GM19455 (cell line): ENCODE data around the gene GPR32.
"Not testable (repeated sequence)": the region's sequence is repeated elsewhere in the genome, so short reads cannot be mapped to it uniquely, and the experiment has no call there.

ENCODE experiments used
- ATAC-seq: cut with Tn5 transposase; IDR thresholded peaks from one replicate; pipeline ENCODE4 v1.9.1; 2021; ENCODE audit not compliant: unreplicated experiment

The GPR32 gene

DNA sequence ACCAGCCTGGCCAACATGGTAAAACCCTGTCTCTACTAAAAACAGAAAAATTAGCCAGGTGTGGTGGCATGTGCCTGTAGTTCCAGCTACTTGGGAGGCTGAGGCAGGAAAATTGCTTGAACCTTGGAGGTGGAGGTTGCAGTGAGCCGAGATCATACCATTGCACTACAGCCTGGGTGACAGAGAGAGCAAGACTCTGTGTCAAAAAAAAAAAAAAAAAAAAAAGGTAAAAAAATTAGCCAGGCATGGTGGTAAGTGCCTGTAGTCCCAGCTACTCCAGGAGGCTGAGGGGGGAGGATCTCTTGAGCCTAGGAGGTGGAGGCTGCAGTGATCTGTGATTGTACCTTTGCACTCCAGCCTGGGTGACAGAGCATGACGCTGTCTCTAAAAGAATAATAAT is at the start of gene GPR32:
Gene GPR32 (plus strand): TSS at position 301 of the 400 bp plus-strand sequence. CDS start 137 bp downstream, outside the sequence.
- ATAC-seq: not testable (repeated sequence)

GRCh38 chr19:50720921-50721381 is 49.3 kb upstream of the GPR32 start:
- ATAC-seq: no peak

GRCh38 chr19:50721441-50722137 is 48.7 kb upstream of the GPR32 start:
- ATAC-seq: no peak

DNA sequence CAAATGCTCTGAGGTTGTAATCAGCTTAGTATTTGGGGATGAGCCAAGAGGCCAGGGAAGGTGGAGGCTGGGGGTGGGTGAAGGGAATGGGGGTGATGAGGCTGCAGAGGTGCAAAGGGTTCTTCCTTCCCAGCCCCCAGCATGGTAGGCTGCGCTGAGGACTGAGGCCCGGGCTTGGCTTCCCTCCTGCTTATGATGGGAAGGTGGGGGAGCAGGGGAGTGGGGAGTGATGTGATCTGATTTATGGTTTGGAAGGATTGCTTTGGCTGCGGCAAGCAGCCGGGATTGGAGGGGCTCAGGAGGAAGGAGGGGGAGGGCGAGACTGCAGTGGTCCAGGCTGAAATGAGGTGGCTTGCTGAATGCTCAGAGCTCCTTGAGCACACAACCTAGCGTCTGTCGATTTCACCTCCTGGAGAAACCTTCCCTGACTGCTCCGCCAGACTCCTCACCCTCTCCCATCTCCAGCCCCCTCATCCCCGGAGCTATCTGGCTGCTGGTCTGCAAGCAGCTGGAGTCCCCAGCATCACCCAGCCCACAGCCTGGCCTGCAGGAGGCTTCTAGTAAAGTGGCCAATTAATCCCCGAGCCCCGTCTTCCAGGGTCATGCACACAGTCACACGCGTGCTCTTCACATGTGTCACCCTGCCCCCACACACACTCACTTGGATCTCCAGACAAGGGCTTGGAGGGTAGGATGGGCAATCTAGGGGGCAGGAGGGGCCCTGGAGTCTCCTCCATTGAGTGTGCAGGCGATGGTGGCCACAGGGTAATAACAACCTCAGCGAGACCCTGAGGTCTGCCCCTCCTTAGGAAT is 47.9 kb upstream of the GPR32 start:
- no peak for ATAC-seq

DNA sequence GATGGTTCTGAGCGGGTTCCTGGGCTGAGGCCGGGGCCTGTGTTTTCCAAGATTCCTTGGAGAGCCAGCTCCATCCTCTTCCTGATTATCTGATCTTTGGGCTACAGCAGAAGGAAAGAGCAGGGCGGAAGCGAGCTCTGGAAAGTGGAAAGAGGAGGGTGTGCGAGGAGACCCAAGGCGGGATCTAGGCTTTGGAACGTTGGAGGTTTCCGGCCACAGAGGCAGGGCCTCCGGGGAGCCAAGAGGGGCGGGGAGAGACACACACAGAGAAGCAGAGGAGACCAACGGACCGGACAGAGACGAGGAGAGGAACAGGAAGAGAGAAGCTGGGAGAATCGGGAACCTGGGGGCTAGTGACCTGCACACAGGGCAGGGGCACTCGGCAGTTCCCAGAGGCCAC is 47.2 kb upstream of the GPR32 start, which contains the start of gene CLEC11A:
Gene CLEC11A (plus strand): TSS at position 296 of the 400 bp plus-strand sequence. CDS start 162 bp downstream, outside the sequence.
- ATAC-seq: no peak

DNA sequence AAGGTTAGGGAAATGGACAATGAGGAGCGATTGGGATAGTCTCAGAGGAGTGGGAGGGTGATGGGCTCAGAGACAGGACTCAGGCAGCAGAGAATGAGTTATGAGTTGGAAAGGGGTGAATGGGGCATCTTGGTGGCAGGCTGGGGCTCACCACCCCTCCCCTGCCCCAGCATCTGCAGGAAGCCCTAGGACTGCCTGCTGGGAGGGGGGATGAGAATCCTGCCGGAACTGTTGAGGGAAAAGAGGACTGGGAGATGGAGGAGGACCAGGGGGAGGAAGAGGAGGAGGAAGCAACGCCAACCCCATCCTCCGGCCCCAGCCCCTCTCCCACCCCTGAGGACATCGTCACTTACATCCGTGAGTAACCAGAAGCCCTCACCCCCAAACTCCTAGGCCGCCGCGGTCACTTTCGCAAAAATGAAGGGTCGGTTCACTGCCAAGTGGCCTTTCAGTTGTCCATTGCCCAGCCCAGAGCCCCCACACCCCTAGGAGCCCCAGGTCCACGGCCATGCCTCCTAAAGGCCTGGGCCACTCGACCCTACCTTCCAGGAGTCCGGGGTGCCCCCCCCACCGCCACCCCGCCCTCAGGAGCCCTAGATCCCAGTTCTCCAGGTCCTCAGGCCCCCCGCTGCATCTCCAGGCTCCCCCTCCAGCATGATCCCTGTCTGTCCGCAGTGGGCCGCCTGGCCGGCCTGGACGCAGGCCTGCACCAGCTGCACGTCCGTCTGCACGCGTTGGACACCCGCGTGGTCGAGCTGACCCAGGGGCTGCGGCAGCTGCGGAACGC is 46.3 kb upstream of the GPR32 start:
- no peak for ATAC-seq

DNA sequence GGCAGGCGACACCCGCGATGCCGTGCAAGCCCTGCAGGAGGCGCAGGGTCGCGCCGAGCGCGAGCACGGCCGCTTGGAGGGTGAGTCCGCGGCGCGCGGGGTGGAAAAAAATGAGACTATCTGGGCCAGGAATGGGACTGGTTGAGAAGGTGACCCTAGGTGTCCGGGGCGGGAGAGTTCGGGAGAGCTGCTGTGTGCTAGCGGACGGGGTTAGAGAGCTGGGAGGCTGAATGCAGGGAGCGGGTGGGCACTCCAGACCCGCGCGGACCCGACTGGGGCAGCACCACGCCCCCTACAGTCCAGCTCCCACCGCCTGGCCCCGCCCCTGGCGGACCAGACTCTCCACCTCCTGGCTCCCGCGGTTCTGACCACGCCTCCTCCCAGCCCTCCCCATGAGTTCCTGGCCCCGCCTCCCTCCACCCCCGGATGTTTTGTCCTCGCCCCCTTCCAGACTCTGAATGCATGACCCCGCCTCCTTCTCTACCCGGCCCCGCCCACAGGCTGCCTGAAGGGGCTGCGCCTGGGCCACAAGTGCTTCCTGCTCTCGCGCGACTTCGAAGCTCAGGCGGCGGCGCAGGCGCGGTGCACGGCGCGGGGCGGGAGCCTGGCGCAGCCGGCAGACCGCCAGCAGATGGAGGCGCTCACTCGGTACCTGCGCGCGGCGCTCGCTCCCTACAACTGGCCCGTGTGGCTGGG is 45.6 kb upstream of the GPR32 start:
- ATAC-seq: peak; percentile 66

- no peak for ATAC-seq
Measured at GRCh38 chr19:50725218-50725910, 44.9 kb upstream of the GPR32 start.

GRCh38 chr19:50725911-50726230 is 44.4 kb upstream of the GPR32 start:
- no peak for ATAC-seq

GRCh38 chr19:50728084-50728737 is 42.1 kb upstream of the GPR32 start:
- no peak for ATAC-seq

GRCh38 chr19:50729894-50730293 is 40.4 kb upstream of the GPR32 start:
- no peak for ATAC-seq

- ATAC-seq: no peak
Measured at GRCh38 chr19:50735869-50736268, 34.4 kb upstream of the GPR32 start.

DNA sequence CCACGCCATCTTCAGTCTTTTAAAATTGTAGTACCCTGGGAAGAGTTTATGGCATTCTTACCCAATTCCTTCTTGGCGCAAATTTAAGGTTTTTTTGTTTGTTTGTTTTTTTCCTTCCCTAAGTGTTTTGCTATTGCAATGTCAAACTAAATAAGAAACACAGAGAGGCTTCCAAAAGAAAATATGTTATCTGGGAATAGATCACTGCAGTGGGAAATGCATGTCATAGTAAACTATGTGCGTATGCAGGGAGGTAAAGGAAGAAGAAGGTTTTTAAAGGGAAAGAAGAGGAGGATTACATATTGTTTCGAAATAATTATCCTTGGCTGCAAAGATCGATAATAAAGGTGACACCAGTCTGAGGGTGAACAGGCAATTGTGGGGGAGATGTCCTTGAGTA is 33.9 kb upstream of the GPR32 start:
- no peak for ATAC-seq

DNA sequence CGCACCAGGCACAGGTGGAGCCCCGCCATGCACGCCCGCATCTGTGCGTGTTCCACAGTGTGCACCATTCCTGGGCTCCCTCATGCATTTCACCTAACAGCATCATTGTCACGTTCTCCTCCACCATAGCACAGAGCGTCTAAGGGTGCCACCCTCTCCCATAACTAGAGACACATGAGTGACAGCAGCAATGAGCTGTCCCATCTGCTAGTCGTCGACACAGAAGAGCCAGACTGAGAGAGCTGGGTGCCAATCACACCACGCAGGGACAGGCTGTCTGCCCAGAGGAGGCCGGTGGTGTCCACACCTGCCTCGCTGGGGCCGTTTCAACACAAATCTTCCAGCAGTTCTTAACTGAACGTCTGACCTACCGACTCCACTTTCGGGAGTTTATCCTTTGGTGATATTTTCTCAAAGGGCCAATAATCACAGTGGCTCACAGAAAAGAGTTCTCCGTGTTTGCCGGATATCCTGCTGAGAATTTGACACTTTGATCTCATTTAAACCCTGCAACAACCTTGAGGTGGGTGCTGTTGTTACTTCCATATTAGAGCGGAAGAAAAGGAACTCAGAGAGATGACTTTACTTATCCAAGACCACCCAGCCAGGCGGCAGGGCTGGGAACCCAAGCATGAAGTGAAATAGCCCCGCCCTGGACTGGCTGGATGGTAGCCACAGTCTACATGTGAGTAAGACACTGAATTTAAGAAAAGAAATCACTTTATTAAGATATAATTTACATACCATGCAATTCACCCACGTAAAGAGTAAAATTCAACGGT is 30.9 kb upstream of the GPR32 start:
- no peak for ATAC-seq

DNA sequence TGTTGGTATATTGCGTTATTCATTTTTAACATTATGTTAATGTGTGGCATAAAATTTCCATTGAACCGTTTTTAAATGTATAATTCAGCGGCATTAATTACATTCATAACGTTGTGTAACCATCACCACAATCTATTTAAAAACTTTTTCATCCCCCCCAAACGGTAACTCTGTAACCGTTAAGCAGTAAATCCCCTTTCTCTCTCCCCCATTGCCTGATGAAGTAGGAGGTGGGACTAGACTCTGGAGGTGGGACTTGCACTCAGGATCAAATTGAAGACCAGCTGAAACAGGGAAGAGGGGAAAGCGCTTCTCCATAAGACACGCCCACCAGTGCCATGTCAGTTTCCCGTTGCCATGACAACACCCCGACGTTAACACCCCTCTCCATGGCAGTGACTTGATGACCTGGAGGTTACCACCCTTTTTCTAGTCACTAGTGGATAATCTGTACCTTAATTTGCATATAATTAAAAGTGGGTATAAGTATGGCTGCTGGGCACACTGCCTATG is 30.3 kb upstream of the GPR32 start:
- no peak for ATAC-seq

DNA sequence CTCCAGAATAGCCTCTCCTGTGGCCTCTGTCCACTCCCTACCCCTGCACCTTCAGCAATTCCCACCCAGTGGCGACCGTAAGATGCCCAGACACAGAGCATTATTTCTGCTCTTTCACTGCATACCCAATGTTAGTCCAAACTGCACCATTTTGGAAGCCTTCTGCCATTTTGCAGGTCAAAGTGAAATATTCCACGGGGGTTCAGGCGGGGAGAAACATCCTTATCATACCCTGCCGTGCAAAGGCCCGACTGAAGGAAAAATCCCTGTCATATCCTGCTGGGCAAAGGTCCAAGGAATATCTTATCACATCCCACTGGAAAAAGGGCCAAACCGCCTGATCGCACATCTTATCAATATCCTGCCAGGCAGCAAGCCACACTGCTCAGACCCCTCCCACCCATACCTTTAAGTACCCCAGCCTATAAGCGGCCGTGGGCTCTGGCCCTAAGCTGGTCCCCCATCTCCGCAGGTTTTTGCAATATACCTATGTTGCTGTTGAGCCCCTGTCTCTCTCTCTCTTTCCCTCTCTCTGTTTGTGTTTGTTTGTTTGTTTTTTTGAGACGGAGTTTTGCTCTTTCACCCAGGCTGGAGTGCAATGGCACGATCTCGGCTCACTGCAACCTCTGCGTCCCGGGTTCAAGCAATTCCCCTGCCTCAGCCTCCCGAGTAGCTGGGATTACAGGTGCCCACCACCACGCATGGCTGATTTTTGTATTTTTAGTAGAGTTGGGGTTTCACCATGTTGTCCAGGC is 28.9 kb upstream of the GPR32 start:
- no peak for ATAC-seq

- ATAC-seq: no peak
Measured at GRCh38 chr19:50743537-50743936, 26.7 kb upstream of the GPR32 start.

DNA sequence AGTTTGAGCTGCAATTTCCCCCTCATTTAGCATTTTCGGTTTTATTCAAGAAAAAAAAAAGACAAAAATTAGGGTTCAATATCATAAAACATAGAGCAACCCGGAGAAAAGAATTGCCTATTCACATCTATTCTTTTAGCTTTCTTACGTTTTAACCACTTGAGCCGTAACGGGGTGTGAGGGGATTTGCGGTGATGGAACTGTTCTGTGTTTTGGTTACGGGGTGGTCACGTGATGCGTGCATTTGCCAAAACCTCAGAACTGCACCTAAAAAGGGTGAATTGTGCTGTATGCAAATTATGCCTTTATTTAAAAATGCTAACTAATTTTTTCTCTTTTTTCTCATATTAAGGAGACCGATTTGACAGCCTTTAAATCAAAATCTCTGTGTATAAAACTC is 25.0 kb upstream of the GPR32 start:
- no peak for ATAC-seq
